Thyroid gland (tissue), 4 donors: ENCODE data around the gene SLC2A13. TPM values are rescaled to one million over a fixed set of nuclear protein-coding genes. Genes with fewer than 3 reads are reported as not detected.

Experiments
- DNase-seq, 2 donors: peaks; one replicate each; pipeline ENCODE4 v3.0.0-alpha.2; 2019
- H3K27ac ChIP-seq, 3 donors: fragments of 200-600 bp; sonication (generic); 1 replicate in 2 of 3; 2 replicates in 1 of 3; pipeline ENCODE4 v1.5.1; 2016 to 2019; ENCODE audit warnings: mild to moderate bottlenecking in 1 of 3, moderate library complexity in 1 of 3
- H3K27me3 ChIP-seq: fragments of 200-600 bp; sonication (generic); one replicate; pipeline ENCODE4 v1.5.1; 2019
- H3K36me3 ChIP-seq, 2 donors: fragments of 200-600 bp; sonication (generic); one replicate each; pipeline ENCODE4 v1.5.1; 2016 to 2019
- H3K4me1 ChIP-seq, 2 donors: fragments of 200-600 bp; sonication (generic); one replicate each; pipeline ENCODE4 v1.5.1; 2017 to 2019
- H3K4me3 ChIP-seq, 3 donors: fragments of 200-600 bp; sonication (generic); replicated peaks in 1 of 3; 1 replicate in 2 of 3; 2 replicates in 1 of 3; pipeline ENCODE4 v1.5.1; 2016; ENCODE audit warnings: mild to moderate bottlenecking in 1 of 3
- H3K9me3 ChIP-seq: fragments of 200-600 bp; sonication (generic); one replicate; pipeline ENCODE4 v1.5.1; 2017
- POLR2A ChIP-seq, 2 donors: fragments of 450-650 bp; IDR thresholded peaks; one replicate each; pipeline ENCODE4 v1.6.1; 2017; ENCODE audit warnings: antibody characterized with exemption in 2 of 2, mild to moderate bottlenecking in 2 of 2, moderate library complexity in 1 of 2
- WGBS, 2 donors: methylation state at CpG; one replicate each; pipeline ENCODE4 v1.1.5; 2017; 5-methylcytosine and 5-hydroxymethylcytosine counted together
- intact Hi-C: fragments of 100-400 bp; cut with DNase I; formaldehyde crosslinking; loops from one replicate; pipeline ENCODE4 v1.15.1; 2023
- total RNA-seq, 4 donors: library from RNA; depleted of rRNA; stranded (reverse); fragments of >200 nt; gene quantifications; one replicate each; pipeline ENCODE4 v1.2.3, GENCODE V29; 2016
- TF ChIP-seq, protein P1 (sequence below), 6 experiments: fragments of 200-600 bp in 3 of 6; fragments of 450-650 bp in 3 of 6; sonication (generic) in 3 of 6; IDR thresholded peaks; one replicate each; pipeline ENCODE4 v1.5.1; 2016 to 2019; ENCODE audit warnings: antibody characterized with exemption in 6 of 6, mild to moderate bottlenecking in 2 of 6, inconsistent platforms in 1 of 6, moderate library complexity in 1 of 6

The SLC2A13 gene
- total RNA-seq, 4 donors from 2014 or later, result 9.8 to 21.3 (median 10.0) TPM

DNA sequence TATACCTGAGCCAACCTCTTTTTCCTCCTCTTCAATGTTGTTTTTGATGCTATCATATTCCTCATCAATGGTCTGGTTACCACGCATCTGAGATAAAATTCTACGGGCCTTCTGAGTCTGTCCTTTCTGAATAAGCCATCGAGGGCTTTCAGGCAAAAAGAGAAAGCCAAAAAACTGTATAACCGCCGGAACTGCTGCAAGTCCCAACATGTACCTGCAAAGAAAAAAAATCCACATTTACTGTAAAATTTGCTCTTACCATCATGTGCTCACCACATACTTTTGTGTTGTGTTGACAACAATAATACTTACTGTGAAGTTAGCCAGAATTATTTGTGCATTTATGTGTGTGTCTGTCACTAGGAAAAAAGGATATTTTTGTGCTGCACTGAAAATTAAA lies 77.6 kb downstream of the SLC2A13 start:
- TF ChIP-seq, protein P1, sequence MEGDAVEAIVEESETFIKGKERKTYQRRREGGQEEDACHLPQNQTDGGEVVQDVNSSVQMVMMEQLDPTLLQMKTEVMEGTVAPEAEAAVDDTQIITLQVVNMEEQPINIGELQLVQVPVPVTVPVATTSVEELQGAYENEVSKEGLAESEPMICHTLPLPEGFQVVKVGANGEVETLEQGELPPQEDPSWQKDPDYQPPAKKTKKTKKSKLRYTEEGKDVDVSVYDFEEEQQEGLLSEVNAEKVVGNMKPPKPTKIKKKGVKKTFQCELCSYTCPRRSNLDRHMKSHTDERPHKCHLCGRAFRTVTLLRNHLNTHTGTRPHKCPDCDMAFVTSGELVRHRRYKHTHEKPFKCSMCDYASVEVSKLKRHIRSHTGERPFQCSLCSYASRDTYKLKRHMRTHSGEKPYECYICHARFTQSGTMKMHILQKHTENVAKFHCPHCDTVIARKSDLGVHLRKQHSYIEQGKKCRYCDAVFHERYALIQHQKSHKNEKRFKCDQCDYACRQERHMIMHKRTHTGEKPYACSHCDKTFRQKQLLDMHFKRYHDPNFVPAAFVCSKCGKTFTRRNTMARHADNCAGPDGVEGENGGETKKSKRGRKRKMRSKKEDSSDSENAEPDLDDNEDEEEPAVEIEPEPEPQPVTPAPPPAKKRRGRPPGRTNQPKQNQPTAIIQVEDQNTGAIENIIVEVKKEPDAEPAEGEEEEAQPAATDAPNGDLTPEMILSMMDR (IDR thresholded peaks at IDR 0.05), result no peak
- no peak for TF ChIP-seq POLR2A (IDR thresholded peaks at IDR 0.05)
- H3K9me3 ChIP-seq, result no peaks in the 10 kb centered on the region
- DNase-seq, result no peak
- WGBS, 2 donors, result 95 to 96% methylated on average over 5 of the region's 5 CpGs
- no peaks in the 10 kb centered on the region for H3K36me3 ChIP-seq
- H3K4me1 ChIP-seq, result no peaks in the 10 kb centered on the region
- intact Hi-C loops, result no loop called here
- H3K4me3 ChIP-seq, result no peak overlapping the region
- no peaks in the 10 kb centered on the region for H3K27me3 ChIP-seq
- H3K27ac ChIP-seq, result no peak overlapping the region

DNA sequence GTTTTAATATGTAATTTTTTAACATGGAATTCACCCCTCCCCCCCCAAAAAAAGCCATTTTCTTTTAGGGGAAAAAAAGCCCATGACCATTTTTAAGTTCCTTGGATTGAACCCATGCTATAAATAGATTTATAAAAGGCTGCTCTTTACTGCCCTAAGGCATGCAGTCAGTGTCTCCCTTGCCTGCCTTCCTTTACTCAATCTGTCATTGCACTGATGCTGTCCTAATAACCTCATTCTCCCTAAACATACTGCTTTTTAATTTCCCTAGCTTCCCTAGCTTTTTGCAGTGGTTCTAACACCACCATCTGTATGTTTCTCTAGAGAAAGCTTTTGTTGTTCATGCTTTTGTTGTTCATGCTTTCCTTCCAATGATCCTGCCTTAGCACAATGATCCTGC lies 83.0 kb downstream of the SLC2A13 start:
- intact Hi-C loops, result no loop called here
- Histone ChIP-seq H3K27me3 (no peaks in the 10 kb centered on the region), H3K27ac (no peak overlapping the region), H3K9me3 (no peaks in the 10 kb centered on the region), H3K36me3 (no peaks in the 10 kb centered on the region), H3K4me3 (no peak overlapping the region), H3K4me1 (no peaks in the 10 kb centered on the region)
- no peak for DNase-seq
- TF ChIP-seq, protein P1 (IDR thresholded peaks at IDR 0.05), result no peak
- TF ChIP-seq POLR2A (IDR thresholded peaks at IDR 0.05), result no peak

DNA sequence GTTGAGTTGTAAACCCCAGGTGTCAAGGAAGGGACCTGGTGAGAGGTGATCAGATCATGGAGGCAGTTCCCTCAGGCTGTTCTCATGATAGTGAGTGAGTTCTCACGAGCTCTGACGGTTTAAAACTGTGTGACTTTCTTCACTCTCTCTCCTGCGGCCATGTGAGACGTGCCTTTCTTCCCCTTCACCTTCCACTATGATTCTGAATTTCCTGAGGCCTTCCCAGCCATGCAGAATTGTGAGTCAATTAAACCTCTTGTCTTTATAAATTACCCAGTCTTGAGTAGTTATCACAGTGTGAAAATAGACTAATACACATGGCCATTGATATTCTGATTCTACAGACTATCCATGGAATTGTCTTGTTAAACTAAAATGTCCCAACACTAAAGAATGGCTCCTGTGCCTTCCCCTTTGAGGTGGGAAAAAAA lies 85.6 kb downstream of the SLC2A13 start:
- no peaks in the 10 kb centered on the region for H3K4me1 ChIP-seq
- no peak overlapping the region for H3K4me3 ChIP-seq
- H3K9me3 ChIP-seq, result no peaks in the 10 kb centered on the region
- intact Hi-C loops, result no loop called here
- WGBS, 2 donors, result 79 to 90% methylated on average over 4 of the region's 4 CpGs
- DNase-seq, result no peak
- TF ChIP-seq, protein P1 (IDR thresholded peaks at IDR 0.05), result no peak
- TF ChIP-seq POLR2A (IDR thresholded peaks at IDR 0.05), result no peak
- no peaks in the 10 kb centered on the region for H3K27me3 ChIP-seq
- H3K36me3 ChIP-seq, result no peaks in the 10 kb centered on the region
- no peak overlapping the region for H3K27ac ChIP-seq

DNA sequence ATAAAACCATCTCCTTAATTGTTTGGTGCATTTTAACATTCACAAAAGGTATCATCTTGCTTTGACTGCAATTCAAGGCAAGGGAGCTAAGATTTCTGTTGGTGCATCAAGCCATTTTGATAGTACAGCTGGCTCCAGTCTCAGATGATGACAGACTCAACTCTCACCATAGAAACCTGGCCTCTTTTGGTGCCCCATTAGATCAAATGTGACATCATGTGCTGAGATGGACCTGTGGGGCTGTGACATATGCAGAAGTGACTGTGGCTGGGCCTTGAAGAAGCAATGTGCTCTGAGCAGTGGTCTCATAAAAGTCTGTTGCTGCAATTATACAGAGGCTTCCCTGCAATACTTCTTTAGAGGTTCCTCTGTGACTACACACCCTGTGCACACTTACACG lies 88.4 kb downstream of the SLC2A13 start:
- H3K27ac ChIP-seq, result no peak overlapping the region
- H3K4me3 ChIP-seq, result no peak overlapping the region
- intact Hi-C loops, result no loop called here

DNA sequence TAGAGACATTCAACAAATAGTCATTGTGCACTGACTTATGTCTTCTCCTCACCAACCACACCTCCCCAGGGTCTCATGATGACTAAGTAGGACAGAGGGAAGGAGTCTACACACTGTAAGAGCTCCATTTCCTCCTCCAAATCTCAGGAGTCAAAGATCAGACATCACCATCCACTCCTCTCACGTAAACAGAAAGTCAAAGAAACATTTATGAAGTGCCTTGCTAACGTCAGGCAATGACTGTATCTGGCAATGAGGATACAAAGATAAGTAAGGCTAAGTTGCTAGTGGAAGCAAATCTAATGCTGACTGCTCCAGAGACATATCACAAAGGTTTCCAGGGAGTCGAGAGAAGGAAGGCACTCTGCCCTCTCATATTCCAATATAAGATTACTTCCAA lies 88.9 kb downstream of the SLC2A13 start:
- H3K9me3 ChIP-seq, result no peaks in the 10 kb centered on the region
- no peak for DNase-seq
- no peaks in the 10 kb centered on the region for H3K27me3 ChIP-seq
- no peak overlapping the region for H3K4me3 ChIP-seq
- 86 to 90% methylated on average over 3 of the region's 3 CpGs for WGBS, 2 donors
- no peaks in the 10 kb centered on the region for H3K36me3 ChIP-seq
- TF ChIP-seq, protein P1 (IDR thresholded peaks at IDR 0.05), result no peak
- TF ChIP-seq POLR2A (IDR thresholded peaks at IDR 0.05), result no peak
- intact Hi-C loops, result no loop called here
- H3K27ac ChIP-seq, result no peak overlapping the region
- no peaks in the 10 kb centered on the region for H3K4me1 ChIP-seq

More for the DNA sequence above, 88.4 kb downstream of the SLC2A13 start:
- Histone ChIP-seq H3K36me3 (no peaks in the 10 kb centered on the region), H3K4me1 (no peaks in the 10 kb centered on the region), H3K9me3 (no peaks in the 10 kb centered on the region), H3K27me3 (no peaks in the 10 kb centered on the region)
- no peak for DNase-seq
- 92 to 100% methylated on average over 1 of the region's 1 CpG for WGBS, 2 donors
- TF ChIP-seq, protein P1 (IDR thresholded peaks at IDR 0.05), result no peak
- TF ChIP-seq POLR2A (IDR thresholded peaks at IDR 0.05), result no peak
